Hepatic stellate cell (primary cell): Measurements from ENCODE around the gene RCBTB2.
A peak's percentile ranks its signal among the peaks of the same experiment; 100 is the strongest.
"Not testable (repeated sequence)": the region's sequence is repeated elsewhere in the genome, so short reads cannot be mapped to it uniquely, and the experiment has no call there.

Source experiments
- DNase-seq: peaks from one replicate; pipeline ENCODE4 v3.0.0; 2011; ENCODE audit warnings: low spot score

Gene RCBTB2

GRCh38 chr13:48494874-48495273 is 38.0 kb downstream of the RCBTB2 start:
- no peak for DNase-seq

- DNase-seq, result no peak
These were observed 39.0 kb downstream of the RCBTB2 start for GRCh38 chr13:48493851-48494250.

- no peak for DNase-seq
These were observed 39.7 kb downstream of the RCBTB2 start for GRCh38 chr13:48493066-48493765.

- DNase-seq, result peak; percentile 56
These were observed 40.3 kb downstream of the RCBTB2 start for GRCh38 chr13:48492470-48493065.

- DNase-seq, result no peak
These were observed 40.8 kb downstream of the RCBTB2 start for GRCh38 chr13:48492096-48492440.

GRCh38 chr13:48491423-48492095 is 41.3 kb downstream of the RCBTB2 start:
- DNase-seq, result no peak

GRCh38 chr13:48490241-48490640 is 42.6 kb downstream of the RCBTB2 start:
- no peak for DNase-seq

GRCh38 chr13:48489666-48490065 is 43.2 kb downstream of the RCBTB2 start:
- DNase-seq, result no peak

GRCh38 chr13:48488995-48489394 is 43.9 kb downstream of the RCBTB2 start:
- DNase-seq, result no peak

GRCh38 chr13:48487968-48488367 is 44.9 kb downstream of the RCBTB2 start:
- no peak for DNase-seq

GRCh38 chr13:48486836-48487235 is 46.0 kb downstream of the RCBTB2 start:
- no peak for DNase-seq

GRCh38 chr13:48486362-48486761 is 46.5 kb downstream of the RCBTB2 start:
- no peak for DNase-seq

GRCh38 chr13:48485432-48485831 is 47.4 kb downstream of the RCBTB2 start:
- DNase-seq, result no peak

- no peak for DNase-seq
These were observed 49.3 kb downstream of the RCBTB2 start for GRCh38 chr13:48483575-48483974.

- DNase-seq, result no peak
These were observed 54.5 kb downstream of the RCBTB2 start for GRCh38 chr13:48478391-48478790.

GRCh38 chr13:48477191-48477855 is 55.6 kb downstream of the RCBTB2 start:
- no peak for DNase-seq

GRCh38 chr13:48476686-48477085 is 56.2 kb downstream of the RCBTB2 start:
- no peak for DNase-seq

- no peak for DNase-seq
These were observed 56.7 kb downstream of the RCBTB2 start for GRCh38 chr13:48476215-48476614.

- DNase-seq, result no peak
These were observed 57.6 kb downstream of the RCBTB2 start for GRCh38 chr13:48475230-48475629.

GRCh38 chr13:48457578-48458242 is 75.2 kb downstream of the RCBTB2 start:
- no peak for DNase-seq

- DNase-seq, result no peak
These were observed 76.3 kb downstream of the RCBTB2 start for GRCh38 chr13:48456546-48456945.

GRCh38 chr13:48451196-48451595 is 81.7 kb downstream of the RCBTB2 start:
- DNase-seq, result not testable (repeated sequence)
